Measurements from ENCODE around the gene ARPC5L. TPM values are rescaled to one million over a fixed set of nuclear protein-coding genes. Genes with fewer than 3 reads are reported as not detected.

Gene ARPC5L
- total RNA-seq, 1 experiment from 2014 or later = 50.0 TPM

DNA sequence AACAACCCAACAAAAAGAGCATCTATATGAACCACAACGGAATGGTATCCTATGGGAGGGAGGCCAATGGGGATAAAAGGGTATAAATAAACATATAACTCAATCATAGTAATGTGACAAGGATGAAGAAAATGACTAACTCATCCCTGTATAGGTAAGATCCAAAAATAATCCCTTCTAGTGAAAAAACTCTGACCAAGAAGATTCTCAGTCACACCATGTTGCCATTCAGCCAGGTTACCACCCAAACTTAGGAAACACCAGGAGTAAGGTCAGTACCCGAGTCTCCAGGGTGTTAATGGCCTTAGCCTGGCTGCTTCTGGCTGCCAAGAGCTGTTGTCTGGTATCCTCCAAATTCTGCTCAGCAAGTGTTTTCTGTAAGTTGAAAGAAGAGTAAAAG, 46.2 kb downstream of the ARPC5L start:
- no peaks in the 10 kb centered on the region for H3K9me2 ChIP-seq (ENCODE audit: insufficient read depth)
- TF ChIP-seq POLR2AphosphoS5 (IDR thresholded peaks at IDR 0.05; ENCODE audit: low read depth, low read length) (no peak), ZNF274 (IDR thresholded peaks at IDR 0.05; ENCODE audit: low read depth, low read length) (no peak), RAD21 (IDR thresholded peaks at IDR 0.05; ENCODE audit: low read depth) (no peak), SRF (IDR thresholded peaks at IDR 0.05; ENCODE audit: low read depth) (no peak), FOSL1 (IDR thresholded peaks at IDR 0.05; ENCODE audit: low read depth) (no peak), EZH2phosphoT487 (IDR thresholded peaks at IDR 0.05; ENCODE audit: borderline replicate concordance) (no peak), EGR1 (IDR thresholded peaks at IDR 0.05; ENCODE audit: low read depth) (no peak), SP1 (IDR thresholded peaks at IDR 0.05; ENCODE audit: low read depth) (no peak), CEBPB (IDR thresholded peaks at IDR 0.05; ENCODE audit: low read depth) (no peak)
- TF ChIP-seq, protein P1, sequence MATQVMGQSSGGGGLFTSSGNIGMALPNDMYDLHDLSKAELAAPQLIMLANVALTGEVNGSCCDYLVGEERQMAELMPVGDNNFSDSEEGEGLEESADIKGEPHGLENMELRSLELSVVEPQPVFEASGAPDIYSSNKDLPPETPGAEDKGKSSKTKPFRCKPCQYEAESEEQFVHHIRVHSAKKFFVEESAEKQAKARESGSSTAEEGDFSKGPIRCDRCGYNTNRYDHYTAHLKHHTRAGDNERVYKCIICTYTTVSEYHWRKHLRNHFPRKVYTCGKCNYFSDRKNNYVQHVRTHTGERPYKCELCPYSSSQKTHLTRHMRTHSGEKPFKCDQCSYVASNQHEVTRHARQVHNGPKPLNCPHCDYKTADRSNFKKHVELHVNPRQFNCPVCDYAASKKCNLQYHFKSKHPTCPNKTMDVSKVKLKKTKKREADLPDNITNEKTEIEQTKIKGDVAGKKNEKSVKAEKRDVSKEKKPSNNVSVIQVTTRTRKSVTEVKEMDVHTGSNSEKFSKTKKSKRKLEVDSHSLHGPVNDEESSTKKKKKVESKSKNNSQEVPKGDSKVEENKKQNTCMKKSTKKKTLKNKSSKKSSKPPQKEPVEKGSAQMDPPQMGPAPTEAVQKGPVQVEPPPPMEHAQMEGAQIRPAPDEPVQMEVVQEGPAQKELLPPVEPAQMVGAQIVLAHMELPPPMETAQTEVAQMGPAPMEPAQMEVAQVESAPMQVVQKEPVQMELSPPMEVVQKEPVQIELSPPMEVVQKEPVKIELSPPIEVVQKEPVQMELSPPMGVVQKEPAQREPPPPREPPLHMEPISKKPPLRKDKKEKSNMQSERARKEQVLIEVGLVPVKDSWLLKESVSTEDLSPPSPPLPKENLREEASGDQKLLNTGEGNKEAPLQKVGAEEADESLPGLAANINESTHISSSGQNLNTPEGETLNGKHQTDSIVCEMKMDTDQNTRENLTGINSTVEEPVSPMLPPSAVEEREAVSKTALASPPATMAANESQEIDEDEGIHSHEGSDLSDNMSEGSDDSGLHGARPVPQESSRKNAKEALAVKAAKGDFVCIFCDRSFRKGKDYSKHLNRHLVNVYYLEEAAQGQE (IDR thresholded peaks at IDR 0.05; ENCODE audit: low read depth) = no peak
- TF ChIP-seq, protein P2, sequence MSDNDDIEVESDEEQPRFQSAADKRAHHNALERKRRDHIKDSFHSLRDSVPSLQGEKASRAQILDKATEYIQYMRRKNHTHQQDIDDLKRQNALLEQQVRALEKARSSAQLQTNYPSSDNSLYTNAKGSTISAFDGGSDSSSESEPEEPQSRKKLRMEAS (IDR thresholded peaks at IDR 0.05) = no peak
- TF ChIP-seq, protein P3, sequence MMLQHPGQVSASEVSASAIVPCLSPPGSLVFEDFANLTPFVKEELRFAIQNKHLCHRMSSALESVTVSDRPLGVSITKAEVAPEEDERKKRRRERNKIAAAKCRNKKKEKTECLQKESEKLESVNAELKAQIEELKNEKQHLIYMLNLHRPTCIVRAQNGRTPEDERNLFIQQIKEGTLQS (IDR thresholded peaks at IDR 0.05) = no peak
- TF ChIP-seq, protein P4, sequence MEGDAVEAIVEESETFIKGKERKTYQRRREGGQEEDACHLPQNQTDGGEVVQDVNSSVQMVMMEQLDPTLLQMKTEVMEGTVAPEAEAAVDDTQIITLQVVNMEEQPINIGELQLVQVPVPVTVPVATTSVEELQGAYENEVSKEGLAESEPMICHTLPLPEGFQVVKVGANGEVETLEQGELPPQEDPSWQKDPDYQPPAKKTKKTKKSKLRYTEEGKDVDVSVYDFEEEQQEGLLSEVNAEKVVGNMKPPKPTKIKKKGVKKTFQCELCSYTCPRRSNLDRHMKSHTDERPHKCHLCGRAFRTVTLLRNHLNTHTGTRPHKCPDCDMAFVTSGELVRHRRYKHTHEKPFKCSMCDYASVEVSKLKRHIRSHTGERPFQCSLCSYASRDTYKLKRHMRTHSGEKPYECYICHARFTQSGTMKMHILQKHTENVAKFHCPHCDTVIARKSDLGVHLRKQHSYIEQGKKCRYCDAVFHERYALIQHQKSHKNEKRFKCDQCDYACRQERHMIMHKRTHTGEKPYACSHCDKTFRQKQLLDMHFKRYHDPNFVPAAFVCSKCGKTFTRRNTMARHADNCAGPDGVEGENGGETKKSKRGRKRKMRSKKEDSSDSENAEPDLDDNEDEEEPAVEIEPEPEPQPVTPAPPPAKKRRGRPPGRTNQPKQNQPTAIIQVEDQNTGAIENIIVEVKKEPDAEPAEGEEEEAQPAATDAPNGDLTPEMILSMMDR (IDR thresholded peaks at IDR 0.05 in 2 of 3, conservative IDR thresholded peaks at IDR 0.05 in 1 of 3; ENCODE audit: borderline replicate concordance in 1 of 3, insufficient read depth in 1 of 3, low read depth in 2 of 3, low read length in 2 of 3) = no peak
- DNase-seq (ENCODE audit: low read depth, low spot score) (no peak), ATAC-seq (no peak)
- H3K4me1 ChIP-seq (ENCODE audit: control insufficient read depth in 1 of 2, insufficient read depth in 2 of 2, low read length in 2 of 2) = no peaks in the 10 kb centered on the region
- CTCF ChIA-PET = no interaction called here
- H3K36me3 ChIP-seq (ENCODE audit: control insufficient read depth in 1 of 2, insufficient read depth in 2 of 2, low read length in 2 of 2) = no peaks in the 10 kb centered on the region; a peak in 2 of 4 replicates
- intact Hi-C loops (cut with micrococcal nuclease) = no loop called here
- H3K79me2 ChIP-seq (ENCODE audit: insufficient read depth, low read length) = no peaks in the 10 kb centered on the region
- H3K27ac ChIP-seq (ENCODE audit: low read depth, low read length) = no peak overlapping the region
- BruUV-seq (replicated peaks) = no TSS peak
- H3K9me3 ChIP-seq (ENCODE audit: control insufficient read depth in 1 of 2, insufficient read depth in 1 of 2, low read depth in 1 of 2, low read length in 2 of 2) = no peaks in the 10 kb centered on the region
- no peaks in the 10 kb centered on the region for H3K27me3 ChIP-seq (ENCODE audit: insufficient read depth, low read length)
- H3K4me2 ChIP-seq (ENCODE audit: low read length) = no peak overlapping the region
- no peak overlapping the region for H3K4me3 ChIP-seq (replicated peaks in 1 of 2; ENCODE audit: low read depth in 1 of 2, low read length in 2 of 2)
- no peak overlapping the region for H2AFZ ChIP-seq (ENCODE audit: low read depth, low read length, poor library complexity, severe bottlenecking)
- no peaks in the 10 kb centered on the region; the same call in 1 of the 2 replicates for H4K20me1 ChIP-seq (ENCODE audit: insufficient read depth)
- RAD21 ChIA-PET (ENCODE audit: low non-redundant PET in 1 of 2, low total read pairs in 2 of 2, uncharacterized antibody in 2 of 2, unreplicated experiment in 2 of 2) = no interaction called here
- POLR2A ChIA-PET = no interaction called here
- H3K9ac ChIP-seq (ENCODE audit: low read length) = no peak overlapping the region

Data from HCT116 (cell line).